B cell (primary cell): ENCODE measurements around the gene CELA3A. TPM values are rescaled to one million over a fixed set of nuclear protein-coding genes. Genes with fewer than 3 reads are reported as not detected.

Experiments
- ATAC-seq: fragments of 200-7000 bp; cut with Tn5 transposase; one replicate; pipeline ENCODE4 v1.10.0; 2021; ENCODE audit warnings: low read depth, mild to moderate bottlenecking, moderate number of reproducible peaks, moderate library complexity
- CTCF ChIA-PET: fragments of 350-600 bp; sonication (Branson Sonifier 250); formaldehyde crosslinking; loops from one replicate; lab custom pipeline; 2021; ENCODE audit warnings: antibody characterized with exemption, inconsistent platforms; lab: Charles Lee
- POLR2A ChIA-PET: fragments of 350-600 bp; sonication (Branson Sonifier 250); formaldehyde crosslinking; loops from one replicate; lab custom pipeline; 2021; ENCODE audit warnings: antibody characterized with exemption; lab: Charles Lee
- DNase-seq: peaks from one replicate; pipeline ENCODE4 v3.0.0; 2013
- H2AFZ ChIP-seq: 2 replicates; pipeline ENCODE4 v1.6.1; 2012; ENCODE audit warnings: mild to moderate bottlenecking, low read depth, low read length; ENCODE audit not compliant: insufficient read depth, poor library complexity, severe bottlenecking
- H3K27ac ChIP-seq, 2 donors: 1 replicate in 1 of 2; 2 replicates in 1 of 2; pipeline ENCODE4 v1.5.1; 2012 to 2013; ENCODE audit warnings: low read length in 2 of 2, mild to moderate bottlenecking in 2 of 2, moderate library complexity in 1 of 2
- H3K27me3 ChIP-seq, 4 experiments: fragments of 200-600 bp in 1 of 4; sonication (generic) in 1 of 4; replicated peaks in 1 of 4; 1 replicate in 2 of 4; 2 replicates in 2 of 4; pipeline versions ENCODE4 v1.6.1 to v1.7.0; 2013 to 2016; ENCODE audit warnings: low read length in 3 of 4, mild to moderate bottlenecking in 2 of 4, mixed read lengths in 1 of 4, moderate library complexity in 1 of 4; ENCODE audit not compliant: insufficient read depth in 4 of 4, control insufficient read depth in 3 of 4; ENCODE audit errors: control extremely low read depth in 1 of 4
- H3K36me3 ChIP-seq, 2 experiments: replicated peaks in 1 of 2; 1 replicate in 1 of 2; 2 replicates in 1 of 2; pipeline versions ENCODE4 v1.6.1 to v1.7.1; 2013; ENCODE audit warnings: low read length in 1 of 2; ENCODE audit not compliant: insufficient read depth in 2 of 2, control insufficient read depth in 1 of 2; ENCODE audit errors: control extremely low read depth in 1 of 2, extremely low read depth in 1 of 2
- H3K4me1 ChIP-seq, 2 donors: fragments of 200-600 bp in 1 of 2; sonication (generic) in 1 of 2; 1 replicate in 1 of 2; 2 replicates in 1 of 2; pipeline versions ENCODE4 v1.5.1 to v1.6.1; 2013 to 2017; ENCODE audit warnings: low read length in 2 of 2; ENCODE audit not compliant: control insufficient read depth in 2 of 2, insufficient read depth in 2 of 2
- H3K4me2 ChIP-seq: replicated peaks from 2 replicates; pipeline ENCODE3; 2012; ENCODE audit warnings: mild to moderate bottlenecking, low read depth, low read length; ENCODE audit not compliant: poor library complexity, severe bottlenecking
- H3K4me3 ChIP-seq, 5 experiments: fragments of 200-600 bp in 1 of 5; sonication (generic) in 1 of 5; 1 replicate in 3 of 5; 2 replicates in 2 of 5; pipeline versions ENCODE4 v1.5.1 to v1.7.0; 2011 to 2016; ENCODE audit warnings: low read length in 4 of 5, mild to moderate bottlenecking in 4 of 5, low read depth in 2 of 5, control low read depth in 1 of 5, moderate library complexity in 1 of 5; ENCODE audit not compliant: insufficient read depth in 1 of 5; ENCODE audit errors: control extremely low read depth in 1 of 5, extremely low read depth in 1 of 5
- H3K79me2 ChIP-seq: fragments of 200-600 bp; sonication (generic); one replicate; pipeline ENCODE4 v1.6.0; 2016; ENCODE audit warnings: low read length; ENCODE audit not compliant: control insufficient read depth, insufficient read depth
- H3K9ac ChIP-seq: fragments of 200-600 bp; sonication (generic); 2 replicates; pipeline ENCODE4 v1.6.1; 2017; ENCODE audit warnings: mild to moderate bottlenecking, low read length, moderate library complexity
- H3K9me3 ChIP-seq, 3 donors: one replicate each; pipeline versions ENCODE4 v1.6.1 to v1.7.1; 2013; ENCODE audit warnings: low read length in 2 of 3; ENCODE audit not compliant: control insufficient read depth in 2 of 3, insufficient read depth in 1 of 3; ENCODE audit errors: control extremely low read depth in 1 of 3
- H4K20me1 ChIP-seq: 2 replicates; pipeline ENCODE4 v1.6.0; 2012; ENCODE audit warnings: mild to moderate bottlenecking, low read length; ENCODE audit not compliant: insufficient read depth, control insufficient read depth, poor library complexity, severe bottlenecking
- H3K27ac Mint-ChIP-seq: one replicate; pipeline ENCODE4 v1.8.0; 2021; ENCODE audit warnings: mixed read lengths
- H3K27me3 Mint-ChIP-seq: one replicate; pipeline ENCODE4 v1.8.0; 2021; ENCODE audit warnings: mixed read lengths
- H3K4me1 Mint-ChIP-seq: one replicate; pipeline ENCODE4 v1.8.0; 2021; ENCODE audit warnings: mixed read lengths
- H3K4me3 Mint-ChIP-seq: one replicate; pipeline ENCODE4 v1.8.0; 2021; ENCODE audit warnings: mixed read lengths
- H3K9me3 Mint-ChIP-seq: one replicate; pipeline ENCODE4 v1.8.0; 2022; ENCODE audit warnings: mixed read lengths; ENCODE audit not compliant: insufficient read depth
- EZH2 ChIP-seq: IDR thresholded peaks from 2 replicates; pipeline ENCODE4 v1.6.1; 2012; ENCODE audit warnings: borderline replicate concordance, low read depth, mild to moderate bottlenecking, moderate library complexity, low read length; ENCODE audit not compliant: insufficient read depth, poor library complexity, severe bottlenecking
- WGBS: methylation state at CpG from one replicate; pipeline ENCODE4 v1.1.5; 2013; ENCODE audit warnings: missing lambda C conversion rate; ENCODE audit not compliant: insufficient coverage; 5-methylcytosine and 5-hydroxymethylcytosine counted together
- intact Hi-C: fragments of 100-400 bp; cut with micrococcal nuclease; formaldehyde crosslinking; loops from one replicate; pipeline ENCODE4 v1.10.0; 2022
- polyA plus RNA-seq: library from polyadenylated mRNA; depleted of rRNA; stranded (reverse); fragments of >200 nt; gene quantifications from 2 replicates; pipeline ENCODE4 v1.2.3, GENCODE V29; 2012
- total RNA-seq, 2 donors: library from RNA; stranded (reverse); fragments of 120-200 nt in 1 of 2; gene quantifications; 1 replicate in 1 of 2; 2 replicates in 1 of 2; pipeline versions ENCODE4 v1.2.3 to v1.2.4, GENCODE V29; 2013 to 2022
- TF ChIP-seq, protein P1 (sequence below): fragments of 200-600 bp; IDR thresholded peaks from one replicate; pipeline ENCODE4 v1.8.0; 2022; ENCODE audit warnings: antibody characterized with exemption, mild to moderate bottlenecking

Gene CELA3A
- total and polyA plus RNA-seq, 2 donors (not counting 1 experiment from before 2014, with no cell fraction given), result not detected

DNA sequence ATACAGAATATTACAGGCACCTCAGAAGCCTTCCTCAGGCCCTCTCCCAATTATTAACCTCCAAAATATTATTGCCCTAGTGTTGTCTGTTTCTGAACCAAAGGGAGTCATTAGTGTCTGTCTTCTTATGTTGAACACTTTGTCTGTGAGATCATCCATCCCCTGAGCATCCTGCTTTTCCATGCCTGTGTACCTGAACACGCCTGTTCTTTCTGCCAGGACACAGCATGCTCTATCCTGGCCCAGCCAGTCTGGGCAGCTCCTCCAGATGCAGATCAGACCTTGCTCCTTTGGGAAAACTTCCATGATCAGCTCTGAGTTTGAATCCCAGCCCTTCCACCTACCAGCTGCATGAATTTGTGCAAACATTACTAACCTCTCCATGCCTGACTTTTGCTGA lies 40.0 kb downstream of the CELA3A start:
- Histone ChIP-seq H3K9me3 (peaks cover 0 to 8% (median 6%) of the 10 kb centered on the region in 3 donors), H3K27me3 (no peaks in the 10 kb centered on the region), H3K4me3 (no peak overlapping the region), H3K27ac (peak overlapping the region; percentile 59 to 98), H3K4me1 (peaks cover 42 to 62% of the 10 kb centered on the region in 2 donors), H3K79me2 (peaks cover 25% of the 10 kb centered on the region), H3K4me2 (peak overlapping the region; percentile 15), H3K9ac (no peak overlapping the region), H4K20me1 (no peaks in the 10 kb centered on the region), H2AFZ (no peak overlapping the region), H3K36me3 (no peaks in the 10 kb centered on the region)
- peaks cover 47% of the 10 kb centered on the region for H3K4me1 Mint-ChIP-seq
- TF ChIP-seq, protein P1, sequence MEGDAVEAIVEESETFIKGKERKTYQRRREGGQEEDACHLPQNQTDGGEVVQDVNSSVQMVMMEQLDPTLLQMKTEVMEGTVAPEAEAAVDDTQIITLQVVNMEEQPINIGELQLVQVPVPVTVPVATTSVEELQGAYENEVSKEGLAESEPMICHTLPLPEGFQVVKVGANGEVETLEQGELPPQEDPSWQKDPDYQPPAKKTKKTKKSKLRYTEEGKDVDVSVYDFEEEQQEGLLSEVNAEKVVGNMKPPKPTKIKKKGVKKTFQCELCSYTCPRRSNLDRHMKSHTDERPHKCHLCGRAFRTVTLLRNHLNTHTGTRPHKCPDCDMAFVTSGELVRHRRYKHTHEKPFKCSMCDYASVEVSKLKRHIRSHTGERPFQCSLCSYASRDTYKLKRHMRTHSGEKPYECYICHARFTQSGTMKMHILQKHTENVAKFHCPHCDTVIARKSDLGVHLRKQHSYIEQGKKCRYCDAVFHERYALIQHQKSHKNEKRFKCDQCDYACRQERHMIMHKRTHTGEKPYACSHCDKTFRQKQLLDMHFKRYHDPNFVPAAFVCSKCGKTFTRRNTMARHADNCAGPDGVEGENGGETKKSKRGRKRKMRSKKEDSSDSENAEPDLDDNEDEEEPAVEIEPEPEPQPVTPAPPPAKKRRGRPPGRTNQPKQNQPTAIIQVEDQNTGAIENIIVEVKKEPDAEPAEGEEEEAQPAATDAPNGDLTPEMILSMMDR, result no peak
- TF ChIP-seq EZH2, result no peak
- no peaks in the 10 kb centered on the region for H3K27me3 Mint-ChIP-seq
- H3K27ac Mint-ChIP-seq, result peak overlapping the region; percentile 85
- ATAC-seq, result no peak
- ChIA-PET CTCF (interaction anchor here (2.7 kb wide), 1 partner anchor 11 kb away, joined by 10 read pairs; the partner anchor contains the start of gene CDC42), POLR2A (interaction anchor here (4.3 to 5.1 kb wide), 2 partner anchors 10 to 17 kb away, joined by 32 to 65 read pairs; partner anchors contain the start of gene CDC42)
- intact Hi-C loops, result no loop called here
- WGBS, result 100% methylated on average over 1 of the region's 1 CpG
- H3K4me3 Mint-ChIP-seq, result peak overlapping the region; percentile 11
- no peak for DNase-seq
- H3K9me3 Mint-ChIP-seq, result peaks cover 3% of the 10 kb centered on the region

DNA sequence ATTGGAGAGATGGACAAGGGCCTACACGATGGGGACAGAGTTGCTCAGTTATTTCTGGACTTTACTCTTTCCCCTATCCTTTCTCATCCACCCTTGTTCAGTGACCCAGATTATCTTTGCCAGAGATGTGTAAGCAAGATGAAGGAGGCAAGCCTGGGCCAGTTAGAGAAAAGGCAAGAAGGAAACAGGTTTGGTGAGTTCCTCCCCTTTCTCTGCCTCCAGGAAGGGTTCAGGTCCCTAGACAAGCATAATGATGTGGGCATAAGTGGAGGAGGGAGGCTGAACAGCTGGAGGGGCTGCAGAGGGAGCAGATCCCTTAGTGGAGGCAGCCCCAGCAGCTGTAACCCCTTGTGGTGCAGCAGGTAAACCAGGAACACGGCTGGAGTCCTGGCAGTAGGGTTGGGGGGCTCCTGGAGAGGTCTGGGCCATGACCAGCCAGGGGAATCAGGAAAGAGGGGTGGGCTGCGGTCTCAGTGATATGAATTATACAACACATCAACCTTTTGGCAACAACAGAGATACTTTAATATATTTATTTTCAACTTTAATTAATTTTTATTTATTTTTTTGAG lies 41.8 kb downstream of the CELA3A start:
- Histone ChIP-seq H3K9ac (no peak overlapping the region), H3K36me3 (no peaks in the 10 kb centered on the region), H3K27ac (no peak overlapping the region), H3K27me3 (no peaks in the 10 kb centered on the region), H3K4me3 (no peak overlapping the region), H2AFZ (peak overlapping the region; percentile 5), H3K4me1 (peaks cover 36 to 53% of the 10 kb centered on the region in 2 donors), H3K79me2 (peaks cover 22% of the 10 kb centered on the region), H4K20me1 (no peaks in the 10 kb centered on the region), H3K4me2 (peak overlapping the region; percentile 37), H3K9me3 (peaks cover 0 to 8% (median 6%) of the 10 kb centered on the region in 3 donors)
- intact Hi-C loops, result no loop called here
- DNase-seq (no peak), ATAC-seq (no peak)
- CTCF ChIA-PET, result interaction anchor here (2.7 kb wide), 1 partner anchor 9 kb away, joined by 10 read pairs; the partner anchor contains the start of gene CDC42
- POLR2A ChIA-PET, result interaction anchor here (5.1 kb wide), 1 partner anchor 8 kb away, joined by 65 read pairs; the partner anchor contains the start of gene CDC42
- peak overlapping the region; percentile 7 for H3K27ac Mint-ChIP-seq
- H3K9me3 Mint-ChIP-seq, result peaks cover 3% of the 10 kb centered on the region
- WGBS, result no CpG with 5 or more reads among the region's 3 CpGs
- H3K27me3 Mint-ChIP-seq, result no peaks in the 10 kb centered on the region
- H3K4me1 Mint-ChIP-seq, result peaks cover 40% of the 10 kb centered on the region
- no peak overlapping the region for H3K4me3 Mint-ChIP-seq
- TF ChIP-seq EZH2, result no peak
- TF ChIP-seq, protein P1, result no peak
